AML-193 (cell line): Measurements from ENCODE around the gene HES3.

Experiments
- DNase-seq, 2 experiments: peaks; one replicate each; lab custom pipeline; 2025; lab: John Stamatoyannopoulos, UW

The HES3 gene

GRCh38 chr1:6243993-6244392, at the start of gene HES3:
TSS of gene HES3 (plus strand) at chr1:6244179. CDS start at chr1:6244366, 187 bp downstream.
- DNase-seq: no peak

GRCh38 chr1:6197746-6198427, 46.1 kb upstream of the HES3 start:
- DNase-seq: no peak

GRCh38 chr1:6198646-6199297, 45.2 kb upstream of the HES3 start:
- DNase-seq: no peak

GRCh38 chr1:6199298-6200187, 44.4 kb upstream of the HES3 start, which contains the start of gene RPL22:
TSS of gene RPL22 (minus strand) at chr1:6199595. CDS start at chr1:6199573, 22 bp downstream.
- peak; percentile 98 to 99 for DNase-seq

GRCh38 chr1:6200188-6200809, 43.7 kb upstream of the HES3 start:
- DNase-seq: no peak

- no peak for DNase-seq
Observed at GRCh38 chr1:6202256-6202655, 41.7 kb upstream of the HES3 start.

- DNase-seq: no peak
Observed at GRCh38 chr1:6205849-6206519, 38.0 kb upstream of the HES3 start, which contains the start of gene RNF207. TSS of gene RNF207 (plus strand) at chr1:6206119. CDS start at chr1:6206536, 417 bp downstream.

- DNase-seq: no peak
Observed at GRCh38 chr1:6206520-6206855, 37.5 kb upstream of the HES3 start.

GRCh38 chr1:6207075-6207885, 36.7 kb upstream of the HES3 start:
- DNase-seq: no peak

GRCh38 chr1:6207921-6208320, 36.1 kb upstream of the HES3 start:
- no peak for DNase-seq

- DNase-seq: no peak
Observed at GRCh38 chr1:6208723-6209660, 35.0 kb upstream of the HES3 start.

GRCh38 chr1:6209661-6210580, 34.1 kb upstream of the HES3 start:
- DNase-seq: no peak

GRCh38 chr1:6210591-6211355, 33.2 kb upstream of the HES3 start:
- DNase-seq: no peak

GRCh38 chr1:6211731-6212130, 32.2 kb upstream of the HES3 start:
- DNase-seq: no peak

GRCh38 chr1:6212193-6212959, 31.6 kb upstream of the HES3 start:
- DNase-seq: peak; percentile 20 to 26

- no peak for DNase-seq
Observed at GRCh38 chr1:6218375-6219164, 25.4 kb upstream of the HES3 start.
